Measurements from ENCODE around the gene ALG6.

Gene ALG6

GRCh38 chr1:63480057-63480456 lies 112.6 kb downstream of the ALG6 start:
- Histone ChIP-seq H3K9me3 (ENCODE audit: control insufficient read depth in 1 of 2, low read length in 2 of 2) (no peaks in the 10 kb centered on the region), H3K9ac (ENCODE audit: low read depth in 1 of 2, low read length in 2 of 2) (no peak overlapping the region), H3K4me3 (ENCODE audit: low read depth in 1 of 2, low read length in 2 of 2) (no peak overlapping the region), H3K27me3 (ENCODE audit: control insufficient read depth in 1 of 2, insufficient read depth in 2 of 2, low read length in 2 of 2) (no peaks in the 10 kb centered on the region), H3K4me1 (ENCODE audit: control insufficient read depth in 1 of 2, insufficient read depth in 2 of 2, low read length in 2 of 2) (peaks cover 3 to 5% of the 10 kb centered on the region in 2 donors), H3K27ac (ENCODE audit: low read depth, low read length) (no peak overlapping the region), H3K36me3 (ENCODE audit: control insufficient read depth in 1 of 2, insufficient read depth in 2 of 2, low read length in 2 of 2) (no peaks in the 10 kb centered on the region)

DNA sequence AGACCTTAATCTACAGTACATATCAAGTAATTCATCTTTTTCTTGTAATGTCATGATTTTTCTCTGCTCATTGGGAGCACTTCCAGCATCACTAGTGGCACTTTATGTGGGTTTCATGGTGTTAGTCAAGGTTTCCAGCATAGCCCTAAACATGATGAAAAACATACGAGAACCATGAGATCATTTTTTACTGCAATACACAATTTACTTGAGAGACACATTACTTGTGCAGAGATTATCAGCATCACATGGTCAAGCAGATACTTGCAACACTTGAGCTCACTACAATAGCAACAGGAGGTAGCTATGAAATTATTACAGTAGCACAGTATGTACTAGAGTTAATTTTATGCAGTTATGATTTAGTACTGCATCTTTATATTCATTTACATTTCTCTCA lies 119.2 kb downstream of the ALG6 start:
- Histone ChIP-seq H3K4me3 (ENCODE audit: low read depth in 1 of 2, low read length in 2 of 2) (no peak overlapping the region), H3K27ac (ENCODE audit: low read depth, low read length) (no peak overlapping the region), H3K36me3 (ENCODE audit: control insufficient read depth in 1 of 2, insufficient read depth in 2 of 2, low read length in 2 of 2) (no peaks in the 10 kb centered on the region), H3K27me3 (ENCODE audit: control insufficient read depth in 1 of 2, insufficient read depth in 2 of 2, low read length in 2 of 2) (no peaks in the 10 kb centered on the region), H3K9me3 (ENCODE audit: control insufficient read depth in 1 of 2, low read length in 2 of 2) (no peaks in the 10 kb centered on the region), H3K9ac (ENCODE audit: low read depth in 1 of 2, low read length in 2 of 2) (no peak overlapping the region), H3K4me1 (ENCODE audit: control insufficient read depth in 1 of 2, insufficient read depth in 2 of 2, low read length in 2 of 2) (no peaks in the 10 kb centered on the region)

GRCh38 chr1:63487336-63488065 lies 120.1 kb downstream of the ALG6 start:
- no peaks in the 10 kb centered on the region for H3K36me3 ChIP-seq (ENCODE audit: control insufficient read depth in 1 of 2, insufficient read depth in 2 of 2, low read length in 2 of 2)
- no peak overlapping the region for H3K27ac ChIP-seq (ENCODE audit: low read depth, low read length)
- no peaks in the 10 kb centered on the region for H3K4me1 ChIP-seq (ENCODE audit: control insufficient read depth in 1 of 2, insufficient read depth in 2 of 2, low read length in 2 of 2)
- H3K9ac ChIP-seq (ENCODE audit: low read depth in 1 of 2, low read length in 2 of 2): no peak overlapping the region
- no peaks in the 10 kb centered on the region for H3K9me3 ChIP-seq (ENCODE audit: control insufficient read depth in 1 of 2, low read length in 2 of 2)
- no peak overlapping the region for H3K4me3 ChIP-seq (ENCODE audit: low read depth in 1 of 2, low read length in 2 of 2)
- H3K27me3 ChIP-seq (ENCODE audit: control insufficient read depth in 1 of 2, insufficient read depth in 2 of 2, low read length in 2 of 2): no peaks in the 10 kb centered on the region
